Measurements from ENCODE around the gene TRIOBP. TPM values are rescaled to one million over a fixed set of nuclear protein-coding genes. Genes with fewer than 3 reads are reported as not detected.
"Not testable (repeated sequence)": the region's sequence is repeated elsewhere in the genome, so short reads cannot be mapped to it uniquely, and the experiment has no call there.

TRIOBP gene
- total RNA-seq, 2 donors from 2014 or later: 87.2 TPM

DNA sequence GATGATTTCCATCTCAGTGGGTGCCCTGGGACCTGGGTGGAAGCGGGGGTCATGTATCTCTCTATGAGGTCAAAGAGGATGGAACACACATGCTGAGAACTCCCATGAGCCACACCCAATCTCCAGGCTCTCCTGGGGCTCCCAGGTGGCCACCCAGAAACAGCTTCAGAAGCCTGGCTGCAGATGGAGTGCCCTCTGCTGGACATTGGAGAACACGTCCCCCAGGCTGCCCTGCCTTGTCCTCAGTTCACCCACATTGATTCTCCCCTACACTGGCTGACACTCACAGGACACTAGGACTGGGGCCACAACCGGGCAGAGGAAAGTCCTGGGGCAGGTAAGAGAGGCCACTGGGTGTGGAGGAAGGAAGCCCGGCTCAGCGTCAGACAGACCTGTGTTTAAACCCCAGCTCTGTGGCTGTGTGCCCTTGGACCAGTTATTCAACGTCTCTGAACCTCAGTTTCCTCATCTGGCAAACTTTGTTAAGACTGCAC, 15.2 kb upstream of the TRIOBP start:
- ATAC-seq: peak; percentile 38
- peak; percentile 81 to 87 for DNase-seq
- intact Hi-C loops (cut with DNase I, micrococcal nuclease): loop anchor here in 1 of 2 donors (2.0 to 10.0 kb wide), 3 partner anchors 39 to 59 kb away; no protein-coding TSS in a partner anchor

DNA sequence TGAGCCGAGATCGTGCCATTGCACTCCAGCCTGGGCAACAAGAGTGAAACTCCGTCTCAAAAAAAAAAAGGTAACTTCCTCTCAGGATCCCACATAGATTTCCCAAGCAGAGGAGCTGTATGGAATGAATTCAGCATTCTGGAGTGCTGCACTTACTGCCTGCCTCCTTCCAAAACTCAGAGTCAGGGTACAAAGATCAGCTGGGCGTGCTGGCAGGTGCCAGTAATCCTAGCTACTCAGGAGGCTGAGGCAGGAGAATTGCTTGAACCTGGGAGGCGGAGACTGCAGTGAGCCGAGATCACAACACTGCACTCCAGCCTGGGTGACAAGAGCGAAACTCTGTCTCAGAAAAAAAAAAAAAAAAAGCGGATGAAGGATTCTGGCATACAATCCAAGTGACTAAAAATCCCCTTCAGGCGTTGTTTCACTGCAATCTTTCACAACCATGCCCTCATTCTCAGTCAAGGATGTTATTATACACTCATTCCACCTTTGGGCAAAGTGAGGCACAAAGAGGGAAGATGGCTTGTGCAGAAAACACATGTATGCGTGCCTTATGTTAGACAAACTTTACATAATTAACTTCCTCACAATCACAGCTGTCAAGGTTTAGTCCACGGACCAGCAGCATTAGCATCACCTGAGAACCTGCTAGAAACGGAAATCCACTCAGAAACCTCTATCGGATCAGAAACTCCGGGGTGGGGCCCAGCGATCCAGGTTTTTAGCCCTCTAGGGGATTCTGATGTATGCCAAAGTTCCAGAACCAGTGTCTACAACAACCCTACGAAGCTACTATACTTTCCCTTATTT, 11.8 kb upstream of the TRIOBP start:
- intact Hi-C loops (cut with DNase I, micrococcal nuclease): loop anchor here in 1 of 2 donors (5.0 to 10.0 kb wide), 2 partner anchors 50 to 63 kb away; no protein-coding TSS in a partner anchor
- DNase-seq: peak; percentile 68 to 80
- ATAC-seq: peak; percentile 53

DNA sequence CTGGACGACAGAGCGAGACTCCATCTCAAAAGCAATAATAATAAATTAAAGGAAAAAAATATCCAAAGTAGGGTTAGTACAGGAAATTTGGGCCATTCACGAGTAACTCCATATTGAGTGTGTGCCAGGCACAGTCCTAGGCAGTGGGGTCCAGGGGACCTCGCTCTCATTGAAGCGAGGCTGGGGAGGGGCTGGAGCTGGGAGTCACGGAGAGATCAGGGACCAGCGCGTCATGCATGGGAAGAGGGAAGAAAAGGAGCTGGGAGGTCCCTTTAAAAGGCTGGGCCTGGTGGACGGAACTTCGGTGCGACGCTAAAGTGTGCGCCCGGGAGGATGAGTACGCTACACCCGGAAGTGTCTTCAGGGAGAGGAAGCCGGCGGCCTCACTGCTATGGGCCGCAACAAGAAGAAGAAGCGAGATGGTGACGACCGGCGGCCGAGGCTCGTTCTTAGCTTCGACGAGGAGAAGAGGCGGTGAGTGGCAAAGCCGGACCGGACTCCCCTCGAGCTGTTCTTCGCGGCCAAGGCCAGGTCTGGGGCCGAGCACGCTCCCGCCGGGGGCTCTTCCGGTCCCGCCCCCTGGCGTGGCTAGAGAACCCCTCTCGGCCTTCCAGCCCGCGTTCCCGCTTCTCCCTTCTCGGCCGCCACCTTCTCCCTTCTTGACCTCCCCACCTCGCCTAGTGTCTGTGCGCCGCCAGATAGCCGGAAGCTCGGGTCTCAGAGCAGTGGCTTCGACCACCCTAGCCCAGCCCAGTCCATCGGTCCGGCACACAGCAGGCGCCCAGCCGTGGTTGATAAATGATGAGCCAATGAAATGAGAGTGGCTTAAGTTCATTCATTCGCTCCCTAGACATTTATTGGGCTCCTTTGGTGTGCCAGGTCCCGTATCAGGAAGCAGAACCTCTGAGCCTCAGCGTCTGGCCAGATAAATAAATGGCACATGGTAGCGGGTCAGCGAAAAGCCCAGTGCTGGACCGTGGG, 10.6 kb upstream of the TRIOBP start, which contains the start of gene NOL12:
Gene NOL12 (plus strand): TSS at position 342 of the 981 bp plus-strand sequence. CDS start 50 bp downstream, at position 392.
- intact Hi-C loops (cut with DNase I, micrococcal nuclease): loop anchor here in 1 of 2 donors (10.0 kb wide), 1 partner anchor 49 kb away; no protein-coding TSS in a partner anchor
- ATAC-seq (peak; percentile 72), DNase-seq (peak; percentile 84 to 89)

DNA sequence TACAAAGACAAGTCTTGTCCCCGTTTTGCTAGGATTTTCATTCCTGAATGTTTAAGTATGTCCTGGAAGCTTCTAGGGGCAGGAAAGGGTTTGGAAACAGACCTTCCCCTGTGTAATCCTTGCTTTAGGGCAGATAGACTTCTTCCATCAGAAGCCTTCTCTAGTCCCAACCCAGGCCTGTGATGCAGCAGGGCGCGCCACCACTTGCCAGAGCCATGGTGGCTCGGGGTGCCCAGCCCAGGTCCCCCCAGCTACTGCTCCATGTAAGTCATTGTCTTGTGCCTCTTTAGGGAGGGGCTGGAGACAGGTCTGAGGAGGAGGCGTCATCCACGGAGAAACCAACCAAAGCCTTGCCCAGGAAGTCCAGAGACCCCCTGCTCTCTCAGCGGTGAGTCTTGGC, 6.4 kb upstream of the TRIOBP start:
- intact Hi-C loops (cut with DNase I, micrococcal nuclease): no loop called here

DNA sequence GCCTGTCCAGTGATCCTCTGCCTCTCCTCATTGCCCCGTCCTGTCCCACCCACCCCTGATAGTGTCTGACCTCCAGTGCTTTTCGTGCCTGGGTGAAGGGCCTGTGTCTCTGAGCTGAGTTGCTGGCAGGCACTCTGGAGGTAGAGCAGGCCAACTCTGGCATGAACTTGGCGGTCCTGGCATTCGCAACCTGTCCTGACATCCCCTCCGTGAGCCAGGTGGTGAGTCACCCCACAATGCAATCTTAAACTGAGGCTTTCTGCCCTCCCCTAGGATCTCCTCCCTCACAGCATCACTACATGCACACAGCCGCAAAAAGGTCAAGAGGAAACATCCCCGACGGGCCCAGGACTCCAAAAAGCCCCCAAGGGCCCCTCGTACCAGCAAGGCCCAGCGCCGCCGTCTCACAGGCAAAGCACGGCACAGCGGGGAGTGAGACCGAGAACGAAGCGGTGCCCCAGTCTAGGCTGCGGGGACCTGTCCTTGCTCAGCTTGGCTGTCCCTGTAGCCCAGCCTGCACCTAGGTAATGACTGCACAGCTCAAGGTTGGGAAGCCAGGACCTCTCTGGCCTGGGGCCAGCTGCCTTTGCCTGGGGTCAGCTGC, 5.8 kb upstream of the TRIOBP start:
- intact Hi-C loops (cut with DNase I, micrococcal nuclease): no loop called here
- ATAC-seq (no peak), DNase-seq (no peak)

More for the DNA sequence above, 6.4 kb upstream of the TRIOBP start:
- ATAC-seq (no peak), DNase-seq (no peak)

DNA sequence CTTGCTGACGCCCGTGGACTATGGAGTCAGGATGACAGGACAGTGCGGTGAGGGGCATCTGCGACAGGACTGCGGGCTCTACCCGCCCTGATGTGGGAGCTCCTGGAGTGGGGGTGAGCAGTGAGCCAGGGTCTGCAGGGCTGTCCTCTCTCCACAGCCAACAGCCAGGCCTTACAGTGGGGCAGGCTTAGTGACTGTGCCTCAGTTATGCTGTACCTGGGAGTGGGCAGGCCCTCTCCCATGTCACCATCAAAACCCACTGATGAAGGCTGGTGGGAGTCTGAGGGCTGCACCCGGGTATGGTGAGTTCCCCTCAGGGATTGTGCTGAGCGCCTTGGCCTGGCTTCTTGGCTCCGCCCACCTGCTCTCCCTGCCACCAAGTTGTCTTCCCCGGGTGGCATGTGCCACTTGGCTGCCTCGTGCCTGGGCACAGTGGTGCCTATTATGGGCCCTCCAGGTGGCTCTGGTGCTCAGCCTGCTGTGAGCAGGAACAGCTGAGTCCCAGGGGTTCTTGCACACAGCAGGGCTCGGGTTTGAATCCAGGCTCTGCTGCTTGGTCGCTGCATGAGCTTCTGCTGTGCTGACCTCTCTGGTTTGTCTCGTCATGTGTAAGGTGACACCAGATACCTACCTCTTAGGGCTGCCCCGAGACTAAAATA, 4.1 kb upstream of the TRIOBP start:
- intact Hi-C loops (cut with DNase I, micrococcal nuclease): no loop called here
- ATAC-seq: no peak
- no peak for DNase-seq

DNA sequence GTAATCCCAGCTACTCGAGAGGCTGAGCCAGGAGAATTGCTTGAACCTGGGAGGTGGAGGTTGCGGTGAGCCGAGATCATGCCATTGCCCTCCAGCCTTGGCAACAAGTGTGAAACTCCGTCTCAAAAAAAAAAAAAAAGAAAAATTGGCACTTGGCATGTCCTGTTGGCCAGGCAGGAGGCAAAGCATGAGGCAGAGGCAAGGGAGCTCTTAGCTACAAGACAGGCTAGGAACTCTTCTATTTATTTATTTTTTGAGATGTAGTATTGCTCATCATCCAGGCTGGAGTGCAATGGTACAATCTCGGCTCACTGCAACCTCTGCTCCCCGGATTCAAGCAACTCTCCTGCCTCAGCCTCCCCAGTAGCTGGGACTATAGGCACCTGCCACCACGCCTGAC, 2.7 kb upstream of the TRIOBP start:
- ATAC-seq; intact Hi-C loops (cut with DNase I, micrococcal nuclease); DNase-seq: not testable (repeated sequence)

DNA sequence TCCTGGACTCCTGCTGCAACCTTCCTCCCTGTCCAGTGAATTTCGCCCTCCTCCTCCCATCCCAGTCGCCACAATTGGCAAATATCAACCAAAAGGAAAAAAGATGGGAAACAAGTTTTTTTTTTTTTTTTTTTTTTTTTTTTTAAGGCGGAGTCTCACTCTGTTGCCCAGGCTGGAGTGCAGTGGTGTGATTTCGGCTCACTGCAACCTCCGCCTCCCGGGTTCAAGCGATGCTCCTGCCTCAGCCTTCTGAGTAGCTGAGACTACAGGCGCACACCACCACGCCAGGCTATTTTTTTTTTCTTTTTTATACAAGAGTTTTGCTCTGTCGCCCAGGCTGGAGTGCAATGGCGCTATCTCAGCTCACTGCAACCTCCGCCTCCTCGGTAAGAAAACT, 590 bp upstream of the TRIOBP start:
- intact Hi-C loops (cut with DNase I, micrococcal nuclease); DNase-seq; ATAC-seq: not testable (repeated sequence)

DNA sequence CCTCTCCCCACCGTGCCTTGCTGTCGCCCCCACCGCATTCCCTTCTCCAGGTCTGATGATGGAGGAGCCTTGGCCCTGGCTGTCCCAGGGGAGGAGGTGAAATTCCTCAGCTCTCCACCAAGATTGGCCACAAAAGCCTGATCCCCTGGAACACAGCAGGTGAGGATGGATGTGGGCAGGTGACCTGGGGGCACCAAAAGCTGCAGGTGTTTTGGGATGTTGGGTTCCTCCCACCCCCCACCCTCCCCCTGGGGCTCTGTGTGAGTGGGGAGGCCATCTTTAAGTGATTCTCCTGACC, 639 bp downstream of the TRIOBP start:
- DNase-seq (no peak), ATAC-seq (no peak)
- intact Hi-C loops (cut with DNase I, micrococcal nuclease): no loop called here

DNA sequence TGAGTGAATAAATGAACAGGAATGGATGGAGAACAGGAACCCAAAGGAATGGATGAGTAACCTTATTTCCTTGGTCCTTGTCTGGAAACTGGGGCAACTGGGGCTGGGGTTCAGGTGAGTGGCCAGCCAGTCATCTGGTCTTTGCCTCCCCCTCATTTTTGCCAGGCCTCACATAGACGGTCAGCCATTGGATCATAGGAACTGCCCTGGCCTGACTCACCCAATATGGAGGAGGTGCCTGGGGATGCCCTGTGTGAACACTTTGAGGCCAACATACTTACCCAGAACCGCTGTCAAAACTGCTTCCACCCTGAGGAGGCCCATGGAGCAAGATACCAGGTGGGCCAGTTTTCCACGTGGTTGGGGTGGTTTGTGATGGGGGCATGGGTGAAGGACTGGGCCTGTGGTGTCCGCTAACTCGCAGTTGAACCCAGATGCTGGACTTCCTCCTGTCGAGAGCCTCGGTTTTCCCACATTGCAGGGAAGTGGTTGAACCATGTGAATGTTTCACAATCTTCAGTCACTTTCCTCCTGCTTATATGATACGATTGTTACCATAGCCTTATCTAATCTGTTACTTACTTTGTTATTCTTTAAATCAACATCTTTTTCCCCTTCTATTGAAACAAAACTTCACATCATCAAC, 4.4 kb downstream of the TRIOBP start:
- ATAC-seq (no peak), DNase-seq (no peak)
- intact Hi-C loops (cut with DNase I, micrococcal nuclease): no loop called here

DNA sequence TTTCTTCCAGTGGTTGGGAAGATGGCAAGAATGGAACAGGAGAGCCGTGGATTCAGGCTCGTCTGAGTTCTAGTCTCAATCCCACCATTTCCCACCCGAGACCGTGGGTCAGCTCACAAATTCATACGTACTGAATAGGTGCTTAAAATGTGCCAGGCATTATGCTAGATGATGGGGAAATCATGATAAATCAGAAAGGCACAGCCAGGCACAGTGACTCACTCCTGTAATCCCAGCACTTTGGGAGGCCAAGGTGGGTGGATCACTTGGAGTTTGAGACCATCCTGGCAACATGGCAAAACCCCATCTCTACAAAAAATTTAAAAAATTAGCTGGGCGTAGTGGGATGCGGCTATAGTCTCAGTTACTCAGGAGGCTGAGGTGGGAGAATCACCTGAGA, 7.1 kb downstream of the TRIOBP start:
- ATAC-seq: no peak
- intact Hi-C loops (cut with DNase I, micrococcal nuclease): no loop called here
- DNase-seq: no peak

DNA sequence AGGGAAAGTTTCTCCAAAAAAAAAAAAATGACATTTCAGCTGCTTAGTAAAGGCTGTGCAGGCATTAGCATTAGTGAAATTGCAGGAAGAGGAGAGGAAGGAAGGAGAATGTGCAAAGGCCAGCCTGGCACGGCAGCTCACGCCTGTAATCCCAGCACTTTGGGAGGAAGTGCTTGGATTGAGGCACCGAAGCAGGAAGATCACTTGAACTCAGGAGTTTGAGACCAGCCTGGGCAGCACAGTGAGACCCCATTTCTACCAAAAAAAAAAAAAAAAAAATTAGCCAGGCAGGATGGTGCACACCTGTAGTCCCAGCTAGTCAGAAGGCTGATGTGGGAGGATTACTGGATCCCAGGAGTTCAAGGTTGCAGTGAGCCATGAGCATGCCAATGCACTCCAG, 7.8 kb downstream of the TRIOBP start:
- ATAC-seq: no peak
- intact Hi-C loops (cut with DNase I, micrococcal nuclease): no loop called here

DNA sequence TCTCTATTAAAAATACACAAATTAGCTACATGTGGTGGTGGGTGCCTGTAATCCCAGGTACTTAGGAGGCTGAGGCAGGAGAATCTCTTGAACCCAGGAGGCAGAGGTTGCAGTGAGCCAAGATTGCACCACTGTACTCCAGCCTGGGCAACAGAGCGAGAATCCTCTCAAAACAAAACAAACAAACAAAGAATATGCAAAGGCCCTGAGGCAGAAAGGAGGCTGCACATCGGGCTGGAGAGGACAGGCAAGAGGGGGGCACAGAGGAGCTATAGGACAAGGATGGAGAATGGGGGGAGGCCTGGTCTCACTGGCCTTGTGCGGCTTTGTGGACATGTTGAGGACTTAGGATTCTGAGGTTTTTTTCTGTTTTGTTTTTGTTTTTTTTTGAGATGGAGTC, 8.4 kb downstream of the TRIOBP start:
- DNase-seq (no peak), ATAC-seq (no peak)
- intact Hi-C loops (cut with DNase I, micrococcal nuclease): no loop called here

More for the DNA sequence above, 7.8 kb downstream of the TRIOBP start:
- DNase-seq: no peak

DNA sequence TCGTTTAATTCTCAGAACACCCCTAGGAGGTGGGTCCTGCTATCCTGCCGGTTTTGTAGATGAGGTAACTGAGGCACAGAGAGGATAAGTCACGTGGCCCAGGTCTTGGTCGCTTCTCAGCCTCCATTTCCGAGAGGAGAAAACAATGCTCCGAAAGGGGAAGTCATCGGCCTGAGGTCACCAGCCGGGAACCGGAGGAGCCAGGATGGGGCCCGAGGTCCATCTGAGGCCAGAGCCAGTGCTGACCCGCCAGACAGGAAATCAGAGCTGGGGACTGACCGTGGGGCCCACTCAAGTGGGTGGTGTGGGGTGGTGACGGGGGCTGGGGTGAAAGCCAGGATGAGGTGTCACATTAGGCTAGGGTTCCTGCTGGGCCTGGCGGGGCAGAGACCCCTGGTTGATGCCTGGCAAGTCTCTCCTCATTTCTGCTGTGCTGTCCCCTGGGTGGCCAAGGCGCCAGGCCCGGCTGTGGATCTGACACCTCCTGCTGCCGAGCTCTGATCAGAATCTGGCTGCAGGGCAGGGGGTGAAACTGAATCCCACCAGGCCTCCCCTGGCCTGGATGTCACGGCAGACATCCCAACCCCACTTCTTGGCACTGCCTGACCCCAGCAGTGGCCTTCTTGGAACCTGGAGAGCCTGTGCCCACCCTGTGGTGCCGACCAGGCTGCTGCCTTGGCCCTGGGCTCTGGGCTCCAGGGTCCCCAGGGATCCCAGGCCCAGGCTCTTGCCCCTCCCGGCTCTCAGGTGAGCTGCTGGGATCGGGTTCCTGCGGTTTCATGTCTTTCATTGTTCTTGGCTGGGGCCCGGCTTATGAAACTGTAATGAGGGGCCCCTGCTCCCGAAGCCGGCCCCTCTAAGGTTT, 12.0 kb downstream of the TRIOBP start:
- ATAC-seq (peak; percentile 18), DNase-seq (no peak)
- intact Hi-C loops (cut with DNase I, micrococcal nuclease): no loop called here

DNA sequence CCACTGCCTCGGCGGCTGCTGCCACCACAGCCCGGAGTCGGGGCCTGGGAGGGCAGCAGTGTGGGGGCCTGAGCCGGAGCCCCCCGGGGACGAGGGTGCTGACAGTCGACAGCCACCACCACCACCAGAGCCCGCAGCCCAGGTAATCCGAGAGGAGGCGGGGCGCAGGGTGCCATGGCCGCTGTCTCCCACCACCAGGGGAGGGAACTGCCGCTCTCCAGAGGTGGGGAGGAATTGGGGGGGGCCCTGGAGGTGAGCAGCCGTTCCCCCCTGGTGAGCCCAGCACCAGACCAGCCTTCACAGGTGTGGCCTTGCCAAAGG, 12.6 kb downstream of the TRIOBP start:
- intact Hi-C loops (cut with DNase I, micrococcal nuclease): no loop called here
- ATAC-seq (no peak), DNase-seq (no peak)

DNA sequence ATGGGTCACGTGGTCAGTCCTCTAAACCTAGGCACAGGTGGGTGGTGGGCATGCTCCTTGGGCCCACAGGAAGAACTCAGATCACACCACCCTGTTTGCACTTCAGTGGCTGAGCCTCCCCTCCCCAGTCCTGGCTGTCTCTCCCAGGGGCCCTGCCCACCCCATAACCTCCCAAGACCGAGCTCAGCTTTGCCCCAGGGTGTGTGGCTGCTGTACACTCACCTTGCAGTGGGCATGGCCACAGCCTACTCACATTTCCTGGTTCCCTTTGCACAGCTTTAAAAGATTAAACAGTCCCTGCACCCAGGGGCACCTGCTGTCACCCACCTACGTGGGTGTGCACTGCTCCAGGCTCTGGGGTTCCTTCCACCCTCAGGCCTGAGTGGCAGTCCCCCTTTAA, 13.8 kb downstream of the TRIOBP start:
- DNase-seq (no peak), ATAC-seq (peak; percentile 76)
- intact Hi-C loops (cut with DNase I, micrococcal nuclease): no loop called here

DNA sequence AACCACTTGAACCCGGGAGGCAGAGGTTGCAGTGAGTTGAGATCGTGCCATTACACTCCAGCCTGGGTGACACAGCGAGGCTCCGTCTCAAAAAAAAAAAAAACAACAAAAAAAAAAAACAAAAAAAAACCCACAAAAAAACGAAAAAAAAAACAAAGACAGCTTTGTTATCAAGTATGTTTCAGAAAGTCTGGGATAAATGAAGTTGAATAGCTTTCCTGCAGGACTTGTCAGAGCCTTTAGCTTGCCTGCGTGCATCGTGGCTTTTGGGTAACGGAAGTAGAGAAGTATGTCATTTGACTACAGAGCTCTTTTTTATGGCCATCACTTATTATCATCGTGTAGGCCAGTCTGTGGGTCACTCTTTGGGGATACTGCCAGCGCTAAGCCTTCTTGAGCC, 14.6 kb downstream of the TRIOBP start:
- intact Hi-C loops (cut with DNase I, micrococcal nuclease): no loop called here
- no peak for ATAC-seq

More for the DNA sequence above, 14.6 kb downstream of the TRIOBP start:
- no peak for DNase-seq

Data from left colon (tissue), 2 donors.